HAP-1 (cell line): Measurements from ENCODE around the gene NAA10.

Experiments
- DNase-seq, 2 experiments: peaks; one replicate each; pipeline ENCODE4 v3.0.0-alpha.2; 2016 to 2020; ENCODE audit warnings: low spot score in 2 of 2
- H3K27me3 ChIP-seq: fragments of 250-450 bp; sonication (Bioruptor Pico); 2 replicates; pipeline ENCODE4 v1.5.1; 2020; ENCODE audit warnings: low read depth, mild to moderate bottlenecking, moderate library complexity
- H3K36me3 ChIP-seq: fragments of 250-450 bp; sonication (Bioruptor Pico); replicated peaks from 2 replicates; pipeline ENCODE4 v1.5.1; 2020; ENCODE audit warnings: mild to moderate bottlenecking
- H3K4me1 ChIP-seq: fragments of 250-450 bp; sonication (Bioruptor Pico); 2 replicates; pipeline ENCODE4 v1.5.1; 2020; ENCODE audit warnings: mild to moderate bottlenecking
- H3K4me3 ChIP-seq: fragments of 250-450 bp; sonication (Bioruptor Pico); 2 replicates; pipeline ENCODE4 v1.5.1; 2020; ENCODE audit warnings: mild to moderate bottlenecking, moderate library complexity
- H3K9me3 ChIP-seq: fragments of 250-450 bp; sonication (Bioruptor Pico); 2 replicates; pipeline ENCODE4 v1.5.1; 2020; ENCODE audit warnings: mild to moderate bottlenecking, moderate library complexity
- in situ Hi-C: fragments of 300-500 bp; cut with MboI; formaldehyde crosslinking; loops from 3 replicates; pipeline ENCODE4 v1.14.3; 2020; ENCODE audit warnings: low sequenced_read_pairs, inconsistent platforms, mixed read lengths

The NAA10 gene

GRCh38 chrX:153970357-153971123 lies 35.7 kb upstream of the NAA10 start:
- peak overlapping the region; percentile 99 for H3K4me3 ChIP-seq
- no peaks in the 10 kb centered on the region for H3K27me3 ChIP-seq
- H3K9me3 ChIP-seq, result no peaks in the 10 kb centered on the region
- peaks cover 20% of the 10 kb centered on the region for H3K4me1 ChIP-seq
- peaks cover 34% of the 10 kb centered on the region for H3K36me3 ChIP-seq
- in situ Hi-C loops, result no loop called here
- DNase-seq, result peak; percentile 88 to 89

DNA sequence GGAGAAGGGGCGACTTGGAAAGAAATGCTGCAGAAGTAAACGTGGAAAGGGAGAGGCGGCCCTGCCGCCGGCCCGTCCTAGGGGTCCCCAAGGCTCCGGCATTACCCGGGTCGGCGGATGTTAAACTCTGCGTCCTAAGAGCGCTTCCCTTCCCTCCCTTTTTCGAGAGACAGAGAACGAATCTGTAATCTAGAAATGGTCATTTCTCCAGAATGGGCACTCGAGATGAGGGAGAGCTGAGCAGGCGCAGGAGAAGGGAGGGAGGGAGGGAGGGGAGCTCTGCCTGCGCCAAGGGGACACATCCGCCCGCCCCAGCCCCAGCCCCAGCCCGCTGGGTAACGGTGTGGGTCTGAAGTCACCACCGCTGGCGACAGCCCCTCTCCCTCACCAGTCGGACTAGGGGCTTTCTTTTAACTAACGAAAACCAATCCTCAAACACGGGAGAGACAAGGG lies 35.1 kb upstream of the NAA10 start:
- H3K9me3 ChIP-seq, result no peaks in the 10 kb centered on the region
- H3K4me3 ChIP-seq, result peak overlapping the region; percentile 99
- in situ Hi-C loops, result no loop called here
- H3K36me3 ChIP-seq, result peaks cover 37% of the 10 kb centered on the region
- DNase-seq, result peak in 1 of 2 experiments; percentile 37
- no peaks in the 10 kb centered on the region for H3K27me3 ChIP-seq
- H3K4me1 ChIP-seq, result peaks cover 20% of the 10 kb centered on the region

DNA sequence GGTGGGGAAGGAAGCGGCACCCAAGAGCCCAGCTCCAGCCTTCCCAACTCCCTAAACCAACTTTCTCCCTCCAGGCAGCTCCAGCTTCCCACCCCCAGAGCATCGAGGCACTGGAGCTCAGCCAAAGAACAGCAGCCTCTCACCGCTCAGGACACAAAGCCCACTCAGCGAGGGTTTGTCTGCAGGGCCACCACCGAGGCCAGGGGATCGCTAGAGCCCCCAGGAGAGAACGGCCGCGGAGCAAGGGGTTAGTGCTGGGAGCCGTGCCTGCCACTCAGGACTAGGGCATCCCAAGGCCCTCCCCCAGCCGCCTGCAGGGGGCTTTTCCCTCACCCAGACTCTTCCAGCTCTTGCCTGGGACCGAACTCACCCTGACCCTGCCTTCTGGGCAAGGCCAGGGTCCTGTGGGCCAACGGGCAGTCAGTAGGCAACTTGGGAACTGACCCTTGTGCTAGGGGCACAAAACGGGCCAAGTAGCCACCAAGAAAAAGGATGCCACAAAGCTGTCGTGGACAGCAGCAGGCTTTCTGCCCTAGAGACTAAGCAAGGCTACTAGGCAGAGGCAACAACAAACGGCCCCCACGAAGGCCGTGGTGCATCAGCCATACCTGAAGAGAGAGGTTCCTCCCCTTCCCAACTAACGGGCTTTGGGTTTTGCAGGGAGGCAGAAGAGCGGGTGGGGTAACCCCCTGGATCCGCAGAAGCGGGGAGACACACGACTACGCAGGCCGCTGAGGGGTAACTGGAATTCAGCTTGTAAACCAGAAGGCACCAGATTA lies 34.5 kb upstream of the NAA10 start:
- Histone ChIP-seq H3K9me3 (no peaks in the 10 kb centered on the region), H3K4me3 (peak overlapping the region; percentile 99), H3K4me1 (peaks cover 20% of the 10 kb centered on the region), H3K27me3 (no peaks in the 10 kb centered on the region), H3K36me3 (peaks cover 44% of the 10 kb centered on the region)
- DNase-seq, result peak in 1 of 2 experiments; percentile 68
- in situ Hi-C loops, result no loop called here

GRCh38 chrX:153968754-153969124 lies 33.9 kb upstream of the NAA10 start:
- DNase-seq, result peak in 1 of 2 experiments; percentile 73
- Histone ChIP-seq H3K4me3 (peak overlapping the region; percentile 99), H3K27me3 (no peaks in the 10 kb centered on the region), H3K4me1 (peaks cover 18% of the 10 kb centered on the region), H3K36me3 (peaks cover 49% of the 10 kb centered on the region), H3K9me3 (no peaks in the 10 kb centered on the region)
- in situ Hi-C loops, result no loop called here

- no peak for DNase-seq
- peaks cover 16% of the 10 kb centered on the region for H3K4me1 ChIP-seq
- H3K9me3 ChIP-seq, result no peaks in the 10 kb centered on the region
- H3K27me3 ChIP-seq, result no peaks in the 10 kb centered on the region
- H3K36me3 ChIP-seq, result peaks cover 54% of the 10 kb centered on the region
- in situ Hi-C loops, result no loop called here
- H3K4me3 ChIP-seq, result peak overlapping the region; percentile 99
These were observed 33.4 kb upstream of the NAA10 start for GRCh38 chrX:153968255-153968654.

GRCh38 chrX:153967536-153968224 lies 32.8 kb upstream of the NAA10 start:
- Histone ChIP-seq H3K27me3 (no peaks in the 10 kb centered on the region), H3K9me3 (no peaks in the 10 kb centered on the region), H3K36me3 (peaks cover 60% of the 10 kb centered on the region), H3K4me1 (peaks cover 16% of the 10 kb centered on the region), H3K4me3 (no peak overlapping the region)
- DNase-seq, result no peak
- in situ Hi-C loops, result no loop called here

DNA sequence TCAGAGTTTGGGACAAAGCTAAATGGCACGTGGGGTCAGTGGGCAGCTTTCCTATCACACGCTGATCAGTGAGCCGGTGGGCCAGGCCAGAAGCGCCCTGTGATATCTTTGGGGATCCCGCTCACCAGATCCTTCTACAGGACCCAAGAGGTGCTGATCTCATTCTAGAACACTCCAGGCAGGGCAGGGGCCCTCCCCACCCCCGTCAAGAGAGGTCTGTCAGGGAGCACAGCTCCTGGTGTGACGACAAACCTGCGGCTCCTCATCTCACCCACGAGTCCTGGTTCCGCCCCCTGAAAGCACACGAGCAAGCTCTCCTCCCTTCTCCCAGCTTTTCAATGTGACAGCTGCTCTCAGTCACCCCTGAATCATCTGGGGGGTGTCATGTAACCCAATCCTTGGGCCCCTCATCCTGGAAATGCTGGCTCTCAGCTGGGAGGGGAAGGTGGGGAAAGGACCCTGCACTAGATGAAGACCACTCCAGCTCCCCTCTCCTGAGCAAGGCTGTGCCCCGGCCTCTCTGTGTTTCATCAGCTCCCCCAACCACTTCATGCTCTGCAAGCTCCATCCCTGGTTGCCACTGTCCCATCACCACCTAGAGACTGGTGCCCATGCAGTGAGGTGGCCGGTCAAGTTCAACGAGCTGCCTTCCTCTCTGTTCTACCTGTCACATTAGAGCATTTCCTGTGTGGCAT lies 32.2 kb upstream of the NAA10 start:
- no peak for DNase-seq
- Histone ChIP-seq H3K36me3 (peaks cover 67% of the 10 kb centered on the region), H3K9me3 (no peaks in the 10 kb centered on the region), H3K27me3 (no peaks in the 10 kb centered on the region), H3K4me1 (peaks cover 16% of the 10 kb centered on the region), H3K4me3 (no peak overlapping the region)
- in situ Hi-C loops, result no loop called here

DNA sequence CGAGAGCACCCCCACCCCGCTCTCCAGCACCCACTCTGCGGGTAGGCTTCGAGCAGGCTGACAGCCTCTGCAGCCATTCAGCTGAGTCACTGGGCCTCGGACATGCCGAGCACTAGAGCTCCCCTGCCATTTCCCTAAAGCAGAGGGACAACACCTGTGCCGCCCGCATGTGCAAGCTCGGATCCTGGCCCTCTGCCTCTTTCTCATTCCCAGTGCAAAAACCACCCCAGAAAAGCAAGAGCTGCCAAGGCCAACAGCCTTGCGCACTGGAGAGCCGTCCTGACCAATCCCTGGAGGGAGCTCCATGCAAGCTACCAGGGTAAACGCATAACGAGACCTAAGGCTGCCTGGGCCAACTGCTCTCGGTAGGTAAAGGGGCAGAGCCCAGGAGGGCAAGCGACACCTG lies 31.4 kb upstream of the NAA10 start:
- peaks cover 16% of the 10 kb centered on the region for H3K4me1 ChIP-seq

GRCh38 chrX:153965406-153965805 lies 30.6 kb upstream of the NAA10 start:
- in situ Hi-C loops, result no loop called here
- Histone ChIP-seq H3K27me3 (no peaks in the 10 kb centered on the region), H3K4me3 (no peak overlapping the region), H3K9me3 (no peaks in the 10 kb centered on the region), H3K36me3 (peaks cover 74% of the 10 kb centered on the region), H3K4me1 (peaks cover 16% of the 10 kb centered on the region)
- no peak for DNase-seq

More for the DNA sequence above, 31.4 kb upstream of the NAA10 start:
- Histone ChIP-seq H3K36me3 (peaks cover 71% of the 10 kb centered on the region), H3K27me3 (no peaks in the 10 kb centered on the region), H3K9me3 (no peaks in the 10 kb centered on the region), H3K4me3 (no peak overlapping the region)
- no peak for DNase-seq
- in situ Hi-C loops, result no loop called here

DNA sequence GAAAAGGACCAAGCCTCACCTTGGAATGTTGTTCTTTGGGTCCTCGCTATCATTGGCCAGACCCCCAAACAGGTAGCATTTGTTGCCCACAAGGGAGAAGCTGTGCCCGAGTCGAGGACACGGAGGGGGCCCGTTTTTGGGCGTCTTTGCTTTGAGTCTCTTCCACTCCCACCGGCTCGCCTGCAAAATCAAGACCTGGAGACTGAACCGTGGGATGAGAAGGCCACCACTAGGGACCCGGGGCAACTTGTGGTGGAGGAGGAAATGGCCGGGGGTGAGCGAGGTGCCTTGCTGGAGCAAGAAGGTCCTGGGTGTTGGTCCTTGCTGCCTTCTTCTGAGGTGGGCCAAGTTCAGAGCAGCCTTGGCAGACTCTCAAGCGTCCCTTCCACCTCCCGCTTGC lies 29.3 kb upstream of the NAA10 start:
- Histone ChIP-seq H3K4me1 (peaks cover 13% of the 10 kb centered on the region), H3K4me3 (no peak overlapping the region), H3K9me3 (no peaks in the 10 kb centered on the region), H3K36me3 (peaks cover 80% of the 10 kb centered on the region), H3K27me3 (no peaks in the 10 kb centered on the region)
- in situ Hi-C loops, result no loop called here
- no peak for DNase-seq

- no peaks in the 10 kb centered on the region for H3K9me3 ChIP-seq
- peaks cover 7% of the 10 kb centered on the region for H3K4me1 ChIP-seq
- in situ Hi-C loops, result no loop called here
- no peak overlapping the region for H3K4me3 ChIP-seq
- no peak for DNase-seq
- no peaks in the 10 kb centered on the region for H3K27me3 ChIP-seq
- H3K36me3 ChIP-seq, result peaks cover 81% of the 10 kb centered on the region
These were observed 28.7 kb upstream of the NAA10 start for GRCh38 chrX:153963546-153963945.

DNA sequence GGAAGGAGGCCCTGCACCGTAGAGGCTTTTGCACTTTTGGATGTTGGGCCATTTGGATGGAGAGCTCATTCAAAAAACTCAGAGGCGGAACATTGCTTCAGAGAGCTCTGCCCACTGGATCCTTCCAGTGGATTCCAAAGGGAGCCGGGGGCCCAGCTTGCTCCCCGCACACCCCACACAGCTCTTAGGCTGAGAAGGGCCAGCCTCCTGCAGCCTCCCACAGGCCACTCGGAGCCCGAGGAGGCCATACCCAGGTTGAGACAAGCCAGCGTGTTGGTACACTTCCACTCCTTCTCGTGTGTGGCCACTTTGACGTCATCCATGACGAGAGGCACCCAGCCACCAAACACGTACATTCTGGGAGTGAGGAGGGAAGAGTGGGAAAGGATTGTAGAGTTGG lies 26.5 kb upstream of the NAA10 start:
- Histone ChIP-seq H3K4me3 (no peak overlapping the region), H3K36me3 (peaks cover 89% of the 10 kb centered on the region), H3K9me3 (no peaks in the 10 kb centered on the region), H3K27me3 (no peaks in the 10 kb centered on the region), H3K4me1 (no peaks in the 10 kb centered on the region)
- DNase-seq, result no peak
- in situ Hi-C loops, result no loop called here

DNA sequence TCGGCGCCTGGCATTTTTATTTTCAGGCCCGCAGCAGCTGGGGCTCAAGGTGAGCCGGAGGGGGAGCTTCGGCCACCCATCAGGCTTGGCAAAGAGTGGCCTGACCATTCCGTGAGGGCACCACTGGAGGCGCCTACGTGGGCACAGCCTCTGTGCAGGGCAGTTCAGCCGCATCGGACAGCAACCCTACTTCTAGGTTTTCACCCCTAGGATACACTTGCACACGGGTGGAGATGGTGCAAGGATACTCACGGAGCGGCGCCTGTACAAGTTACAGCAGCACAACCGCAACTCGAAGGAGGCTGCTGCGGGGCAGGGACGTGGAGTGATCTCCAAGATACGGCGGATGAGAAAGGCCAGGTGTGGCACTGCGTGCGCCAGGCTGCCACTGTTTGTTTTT lies 25.9 kb upstream of the NAA10 start:
- DNase-seq, result no peak
- in situ Hi-C loops, result no loop called here
- no peak overlapping the region for H3K4me3 ChIP-seq
- no peaks in the 10 kb centered on the region for H3K27me3 ChIP-seq
- H3K36me3 ChIP-seq, result peaks cover 94% of the 10 kb centered on the region
- no peaks in the 10 kb centered on the region for H3K4me1 ChIP-seq
- no peaks in the 10 kb centered on the region for H3K9me3 ChIP-seq
